ENCODE measurements around the gene PCCB.

DNA sequence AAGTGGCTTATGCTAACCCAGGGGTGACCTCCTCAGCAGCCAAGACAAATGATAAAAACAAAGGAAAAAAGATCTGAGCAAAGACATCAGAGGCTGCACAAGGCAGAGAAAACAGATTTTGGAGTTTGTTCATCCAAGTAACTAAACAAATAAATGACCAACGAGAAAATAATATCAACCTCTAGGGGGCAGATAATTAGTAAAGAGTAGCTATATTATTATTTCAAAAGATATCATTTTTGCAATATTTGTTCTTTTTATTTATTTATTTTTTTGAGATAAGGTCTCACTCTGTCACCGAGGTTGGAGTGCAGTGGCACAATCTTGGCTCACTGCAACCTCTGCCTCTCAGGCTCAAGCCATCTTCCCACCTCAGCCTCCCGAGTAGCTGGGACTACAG lies 101.8 kb downstream of the PCCB start:
- TF ChIP-seq POLR2AphosphoS5 (IDR thresholded peaks at IDR 0.05; ENCODE audit: low read depth, low read length) (no peak), GTF2F1 (IDR thresholded peaks at IDR 0.05; ENCODE audit: borderline replicate concordance, low read depth, low read length) (no peak)
- TF ChIP-seq, protein P1, sequence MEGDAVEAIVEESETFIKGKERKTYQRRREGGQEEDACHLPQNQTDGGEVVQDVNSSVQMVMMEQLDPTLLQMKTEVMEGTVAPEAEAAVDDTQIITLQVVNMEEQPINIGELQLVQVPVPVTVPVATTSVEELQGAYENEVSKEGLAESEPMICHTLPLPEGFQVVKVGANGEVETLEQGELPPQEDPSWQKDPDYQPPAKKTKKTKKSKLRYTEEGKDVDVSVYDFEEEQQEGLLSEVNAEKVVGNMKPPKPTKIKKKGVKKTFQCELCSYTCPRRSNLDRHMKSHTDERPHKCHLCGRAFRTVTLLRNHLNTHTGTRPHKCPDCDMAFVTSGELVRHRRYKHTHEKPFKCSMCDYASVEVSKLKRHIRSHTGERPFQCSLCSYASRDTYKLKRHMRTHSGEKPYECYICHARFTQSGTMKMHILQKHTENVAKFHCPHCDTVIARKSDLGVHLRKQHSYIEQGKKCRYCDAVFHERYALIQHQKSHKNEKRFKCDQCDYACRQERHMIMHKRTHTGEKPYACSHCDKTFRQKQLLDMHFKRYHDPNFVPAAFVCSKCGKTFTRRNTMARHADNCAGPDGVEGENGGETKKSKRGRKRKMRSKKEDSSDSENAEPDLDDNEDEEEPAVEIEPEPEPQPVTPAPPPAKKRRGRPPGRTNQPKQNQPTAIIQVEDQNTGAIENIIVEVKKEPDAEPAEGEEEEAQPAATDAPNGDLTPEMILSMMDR (IDR thresholded peaks at IDR 0.05; ENCODE audit: control extremely low read depth in 1 of 3, insufficient read depth in 1 of 3, low read depth in 1 of 3, low read length in 3 of 3), result no peak
